Astrocyte of the hippocampus (primary cell): ENCODE results near the gene ATP5F1D.

Source experiments
- DNase-seq: peaks from one replicate; pipeline ENCODE4 v3.0.0; 2011; ENCODE audit warnings: low read depth, low spot score

Gene ATP5F1D

DNA sequence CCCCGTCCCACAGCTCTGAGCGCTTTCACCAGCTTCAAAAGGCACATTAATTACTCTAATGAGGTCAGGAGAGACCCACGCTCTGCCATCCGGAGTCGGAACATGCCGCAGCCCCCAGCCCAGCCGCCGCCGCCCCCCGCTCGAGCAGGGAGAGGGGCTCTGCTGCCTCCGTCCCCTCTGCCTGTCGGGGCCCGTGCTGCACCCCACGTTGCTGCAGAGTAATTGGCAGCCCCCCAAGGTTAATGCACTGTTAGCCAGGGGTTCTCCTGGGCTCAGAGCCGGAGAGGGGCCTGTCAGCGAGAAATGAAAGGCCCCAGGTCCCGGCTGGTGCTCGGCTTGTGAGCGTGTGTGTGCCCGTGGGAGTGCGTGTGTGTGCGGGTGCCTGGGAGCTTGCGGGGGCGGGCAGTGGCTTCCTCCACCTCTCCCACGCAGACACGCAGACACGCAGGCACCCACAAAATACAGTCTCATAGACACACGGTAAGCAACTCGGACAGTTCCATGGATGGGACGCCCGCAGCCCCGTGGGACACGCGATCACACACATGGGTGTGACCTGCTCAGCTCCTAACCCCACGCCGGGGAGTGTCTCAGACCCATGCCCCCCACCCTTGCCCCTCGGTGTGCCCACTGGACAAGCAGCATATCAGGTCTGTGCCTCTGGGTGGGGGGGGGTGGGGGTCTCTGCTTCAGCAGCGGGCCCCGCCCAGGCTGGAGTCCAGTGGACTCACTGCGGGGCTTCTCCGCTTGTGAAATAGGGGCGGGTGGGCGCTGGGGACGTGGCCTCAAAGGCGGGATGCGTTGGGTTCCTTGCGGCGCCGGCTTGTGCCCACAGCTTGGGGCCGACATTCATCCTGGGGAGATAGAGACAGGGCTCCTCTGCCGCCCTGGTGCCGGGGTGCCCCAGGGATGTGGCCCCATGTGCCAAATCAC lies 39.4 kb downstream of the ATP5F1D start:
- DNase-seq: no peak

- no peak for DNase-seq
These were observed 40.2 kb downstream of the ATP5F1D start for GRCh38 chr19:1281569-1282287.

GRCh38 chr19:1282588-1283206 lies 41.1 kb downstream of the ATP5F1D start:
- no peak for DNase-seq

GRCh38 chr19:1283207-1283916 lies 41.8 kb downstream of the ATP5F1D start:
- DNase-seq: no peak

GRCh38 chr19:1283917-1284292 lies 42.4 kb downstream of the ATP5F1D start:
- DNase-seq: no peak

GRCh38 chr19:1284293-1284978 lies 42.9 kb downstream of the ATP5F1D start:
- no peak for DNase-seq

DNA sequence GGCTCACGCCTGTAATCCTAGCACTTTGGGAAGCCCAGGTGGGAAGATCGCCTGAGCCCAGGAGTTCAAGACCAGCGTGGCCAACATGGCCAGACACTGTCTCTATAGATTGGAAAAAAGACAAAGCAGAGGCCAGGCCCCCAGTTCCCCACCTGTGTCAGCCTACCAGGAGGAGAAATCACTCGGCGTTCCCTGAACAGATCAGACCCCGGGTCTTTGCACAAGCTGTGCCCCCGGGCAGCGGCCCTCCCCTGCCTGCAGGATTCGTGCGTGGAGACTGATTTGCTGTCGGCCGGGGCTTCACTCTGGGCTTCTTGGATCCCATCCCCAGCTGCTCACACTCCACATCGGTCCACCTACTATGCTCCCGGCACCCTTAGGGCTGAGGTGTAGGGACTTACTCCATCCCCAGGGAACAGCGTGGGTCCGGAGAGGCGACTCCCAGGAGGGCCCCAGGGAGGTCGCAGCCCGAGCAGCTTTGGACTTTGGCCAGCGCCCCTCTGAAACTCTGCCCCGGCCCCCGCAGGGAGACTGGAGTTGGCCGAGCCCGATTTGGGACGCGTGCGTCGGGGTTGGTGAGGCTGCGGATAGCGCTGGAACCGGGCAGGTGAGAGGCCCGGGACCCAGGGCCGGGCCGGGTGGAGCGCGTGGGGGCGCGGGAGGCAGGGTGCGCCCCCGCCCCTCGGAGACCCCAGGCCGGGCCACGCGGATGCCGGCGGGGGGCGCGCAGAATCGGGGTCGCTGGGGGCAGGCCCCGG lies 43.6 kb downstream of the ATP5F1D start:
- no peak for DNase-seq

DNA sequence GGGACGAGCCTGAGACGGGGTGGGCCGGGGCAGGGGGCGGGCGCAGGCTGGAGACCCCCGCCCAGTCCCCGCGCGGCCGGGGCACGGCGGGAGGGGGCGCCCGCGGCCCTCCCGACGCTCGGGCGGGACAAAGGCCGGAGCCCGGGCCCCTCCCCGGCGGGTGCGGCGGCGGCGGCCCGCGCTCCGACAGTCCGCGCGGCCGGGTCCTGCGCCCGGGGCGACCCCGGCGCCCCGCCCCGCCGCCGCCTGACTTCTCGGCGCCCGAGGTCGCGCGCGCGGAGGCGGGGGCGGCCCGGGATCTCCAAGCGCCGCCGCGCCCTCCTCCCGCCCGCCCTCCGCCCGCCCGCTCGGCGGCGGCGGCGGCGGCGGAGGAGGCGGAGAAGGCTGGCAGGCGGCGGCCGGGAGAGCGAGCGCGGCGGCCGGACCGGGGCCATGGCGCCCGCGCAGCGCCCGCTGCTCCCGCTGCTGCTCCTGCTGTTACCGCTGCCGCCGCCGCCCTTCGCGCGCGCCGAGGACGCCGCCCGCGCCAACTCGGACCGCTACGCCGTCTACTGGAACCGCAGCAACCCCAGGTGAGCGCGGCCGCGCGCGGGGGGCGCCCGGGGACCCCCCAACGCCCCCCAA lies 44.3 kb downstream of the ATP5F1D start, which contains the start of gene EFNA2:
TSS of gene EFNA2 (plus strand) at position 137 of the 624 bp plus-strand sequence. CDS start at position 433, 296 bp downstream.
- DNase-seq: peak; percentile 57

GRCh38 chr19:1286487-1287353 lies 45.2 kb downstream of the ATP5F1D start:
- DNase-seq: no peak

GRCh38 chr19:1287354-1288225 lies 46.0 kb downstream of the ATP5F1D start:
- no peak for DNase-seq

GRCh38 chr19:1288226-1288612 lies 46.7 kb downstream of the ATP5F1D start:
- DNase-seq: no peak

GRCh38 chr19:1288833-1289685 lies 47.5 kb downstream of the ATP5F1D start:
- DNase-seq: no peak

- no peak for DNase-seq
These were observed 48.1 kb downstream of the ATP5F1D start for GRCh38 chr19:1289686-1290025.

DNA sequence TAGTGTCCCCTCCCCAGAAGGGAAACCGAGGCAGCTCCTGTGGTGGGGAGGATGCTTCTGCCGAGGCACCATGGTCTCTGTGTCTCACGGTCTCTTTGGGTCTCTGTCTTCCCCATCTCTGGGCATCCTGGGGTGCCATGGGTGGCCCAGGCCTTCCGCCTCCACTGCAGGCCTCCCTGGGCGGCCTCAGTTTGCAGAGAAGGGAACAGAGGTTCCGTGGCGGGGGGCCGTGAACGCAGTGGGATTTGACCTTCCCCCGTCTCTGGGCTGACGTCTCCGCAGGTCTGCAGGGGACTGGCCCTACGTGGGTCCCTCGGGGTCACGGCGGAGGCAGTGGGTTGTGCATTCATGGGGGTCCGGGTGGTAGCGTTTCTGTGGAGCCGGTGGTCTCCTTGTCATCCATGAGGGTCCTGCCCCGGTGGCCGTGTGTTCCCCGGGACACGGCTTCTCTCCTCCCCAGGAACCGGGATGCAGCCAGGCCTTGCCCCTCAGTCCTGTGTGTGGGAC lies 48.7 kb downstream of the ATP5F1D start:
- no peak for DNase-seq

DNA sequence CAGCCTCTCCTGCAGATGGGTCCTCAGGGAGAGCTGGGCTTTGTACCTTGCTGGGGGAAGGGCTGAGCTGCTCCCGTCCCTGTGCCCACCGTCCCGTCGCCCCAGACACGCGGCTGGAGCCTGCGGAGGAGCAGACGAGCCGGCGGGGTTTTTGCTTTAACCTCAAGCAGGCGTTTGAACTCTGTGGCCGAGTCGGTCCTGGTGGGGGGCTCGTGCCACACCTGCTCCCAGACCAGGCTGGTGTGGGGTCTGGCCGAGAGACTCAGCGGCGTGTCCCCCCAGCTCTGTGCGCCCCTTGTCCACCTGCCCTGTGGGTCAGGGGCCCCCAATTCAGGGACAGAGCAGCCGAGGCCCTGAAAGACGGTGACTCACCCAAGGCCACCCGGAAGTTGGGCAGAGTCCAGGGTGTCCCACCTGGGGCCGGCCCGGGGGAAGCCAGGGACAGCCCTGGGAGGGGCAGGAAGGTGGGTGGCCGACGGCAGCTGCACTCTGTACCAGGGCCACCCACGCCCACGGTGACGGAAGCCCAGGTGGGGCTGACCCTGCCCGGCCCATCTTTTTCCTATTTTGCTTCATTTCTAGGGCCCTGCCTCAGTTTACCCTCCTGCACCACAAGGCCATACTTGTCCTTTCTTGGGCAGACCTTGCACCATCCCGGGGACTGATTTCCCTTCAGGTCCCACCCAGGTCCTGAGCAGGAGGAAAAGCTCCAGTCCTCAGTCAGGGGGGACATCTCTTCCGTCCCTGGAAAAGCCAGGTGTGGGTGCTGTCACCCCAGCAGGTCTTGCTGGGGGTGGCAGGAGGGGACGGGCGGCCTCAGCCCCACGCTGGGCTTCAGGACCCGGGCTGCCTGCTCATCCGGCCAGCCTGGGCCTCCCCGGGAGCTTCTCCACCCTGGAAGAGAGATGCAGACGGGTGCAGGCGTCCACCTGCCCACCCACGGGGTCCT lies 49.4 kb downstream of the ATP5F1D start:
- DNase-seq: no peak
